ENCODE measurements around the gene CST5. TPM values are rescaled to one million over a fixed set of nuclear protein-coding genes. Genes with fewer than 3 reads are reported as not detected.

Gene CST5
- polyA plus RNA-seq, 3 donors: not detected

DNA sequence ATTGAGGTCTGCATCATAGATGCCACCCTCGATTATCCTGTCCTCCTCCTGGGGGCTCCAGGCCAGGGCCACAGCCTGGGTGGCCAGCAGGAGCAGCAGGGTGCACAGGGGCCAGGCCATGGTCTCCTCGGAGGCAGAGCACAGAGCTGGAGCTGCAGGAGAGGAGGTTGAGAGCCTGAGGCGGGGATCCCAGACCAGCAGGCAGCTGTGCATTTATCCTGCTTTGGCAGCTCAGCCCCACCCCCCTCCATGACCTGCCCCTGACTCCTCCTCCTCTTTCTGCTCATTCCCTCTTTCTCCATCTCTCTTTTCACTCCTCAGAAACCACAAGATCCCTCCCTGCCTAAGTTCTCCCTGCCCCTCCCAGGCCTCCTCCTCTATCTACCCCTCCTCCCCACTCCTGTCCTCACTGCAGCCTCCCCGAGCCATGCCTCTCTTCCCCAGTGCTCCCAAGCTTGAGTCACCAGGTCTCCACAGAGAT, 53.0 kb downstream of the CST5 start, which contains the start of gene CST2:
TSS of gene CST2 (minus strand) at position 189 of the 481 bp plus-strand sequence. CDS start at position 120, 69 bp downstream.
- 91% methylated on average over 4 of the region's 4 CpGs for WGBS (ENCODE audit: insufficient coverage)
- TF ChIP-seq, protein P1, sequence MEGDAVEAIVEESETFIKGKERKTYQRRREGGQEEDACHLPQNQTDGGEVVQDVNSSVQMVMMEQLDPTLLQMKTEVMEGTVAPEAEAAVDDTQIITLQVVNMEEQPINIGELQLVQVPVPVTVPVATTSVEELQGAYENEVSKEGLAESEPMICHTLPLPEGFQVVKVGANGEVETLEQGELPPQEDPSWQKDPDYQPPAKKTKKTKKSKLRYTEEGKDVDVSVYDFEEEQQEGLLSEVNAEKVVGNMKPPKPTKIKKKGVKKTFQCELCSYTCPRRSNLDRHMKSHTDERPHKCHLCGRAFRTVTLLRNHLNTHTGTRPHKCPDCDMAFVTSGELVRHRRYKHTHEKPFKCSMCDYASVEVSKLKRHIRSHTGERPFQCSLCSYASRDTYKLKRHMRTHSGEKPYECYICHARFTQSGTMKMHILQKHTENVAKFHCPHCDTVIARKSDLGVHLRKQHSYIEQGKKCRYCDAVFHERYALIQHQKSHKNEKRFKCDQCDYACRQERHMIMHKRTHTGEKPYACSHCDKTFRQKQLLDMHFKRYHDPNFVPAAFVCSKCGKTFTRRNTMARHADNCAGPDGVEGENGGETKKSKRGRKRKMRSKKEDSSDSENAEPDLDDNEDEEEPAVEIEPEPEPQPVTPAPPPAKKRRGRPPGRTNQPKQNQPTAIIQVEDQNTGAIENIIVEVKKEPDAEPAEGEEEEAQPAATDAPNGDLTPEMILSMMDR (IDR thresholded peaks at IDR 0.05): no peak
- H3K9me3 ChIP-seq (replicated peaks in 1 of 2; ENCODE audit: control insufficient read depth in 1 of 2, insufficient read depth in 1 of 2, low read length in 2 of 2): no peaks in the 10 kb centered on the region
- H3K27me3 ChIP-seq (ENCODE audit: control insufficient read depth in 2 of 2, insufficient read depth in 2 of 2, low read length in 2 of 2): no peaks in the 10 kb centered on the region
- H3K4me2 ChIP-seq (replicated peaks; ENCODE audit: extremely low read depth, low read length, poor library complexity, severe bottlenecking): no peak within 1 kb of the TSS
- no peaks in the 10 kb centered on the region for H3K36me3 Mint-ChIP-seq
- H3K4me3 Mint-ChIP-seq: no peak within 1 kb of the TSS
- peaks cover 0 to 2% (median 0%) of the 10 kb centered on the region in 7 donors for H3K9me3 Mint-ChIP-seq
- no peaks in the 10 kb centered on the region for H4K20me1 ChIP-seq (ENCODE audit: insufficient read depth, low read length)
- no peak within 1 kb of the TSS for H2AFZ ChIP-seq (ENCODE audit: insufficient read depth, low read depth, low read length, poor library complexity, severe bottlenecking)
- H3K27me3 Mint-ChIP-seq (ENCODE audit: low read depth in 3 of 3): peaks cover 0 to 8% (median 1%) of the 10 kb centered on the region in 3 donors
- no peaks in the 10 kb centered on the region for H3K79me2 ChIP-seq (ENCODE audit: insufficient read depth, low read length)
- no peaks in the 10 kb centered on the region for H3K36me3 ChIP-seq (replicated peaks in 1 of 2; ENCODE audit: control insufficient read depth in 1 of 2, insufficient read depth in 2 of 2, low read length in 2 of 2)
- no peak within 1 kb of the TSS for H3K9ac ChIP-seq (ENCODE audit: insufficient read depth, low read length, poor library complexity, severe bottlenecking)
- H3K27ac ChIP-seq (ENCODE audit: low read depth in 1 of 2, low read length in 2 of 2): no peak within 1 kb of the TSS
- no peak within 1 kb of the TSS for H3K27ac Mint-ChIP-seq
- DNase-seq: no peak
- intact Hi-C loops (cut with micrococcal nuclease): no loop called here
- H3K4me1 Mint-ChIP-seq: no peaks in the 10 kb centered on the region
- H3K4me3 ChIP-seq (replicated peaks in 1 of 3; ENCODE audit: low read depth in 2 of 3, low read length in 3 of 3): no peak within 1 kb of the TSS
- H3K4me1 ChIP-seq (ENCODE audit: control insufficient read depth in 1 of 2, insufficient read depth in 2 of 2, low read length in 2 of 2): no peaks in the 10 kb centered on the region

Other genes with a start within 250 kb of the CST5 start
- gene CST3, start 241.8 kb downstream of the CST5 start, polyA plus RNA-seq: 1,000 to 10,000 TPM; 1,459 to 3,222 (median 2,657) TPM
- gene CST4, start 190.7 kb downstream of the CST5 start, polyA plus RNA-seq: not detected
- not detected for gene CST1, start 128.8 kb downstream of the CST5 start, polyA plus RNA-seq
- gene CST2, start 53.0 kb downstream of the CST5 start, polyA plus RNA-seq: not detected
- not detected for gene GGTLC1, start 109.0 kb upstream of the CST5 start, polyA plus RNA-seq